ENCODE data around the gene ARHGAP15.

ARHGAP15 gene

DNA sequence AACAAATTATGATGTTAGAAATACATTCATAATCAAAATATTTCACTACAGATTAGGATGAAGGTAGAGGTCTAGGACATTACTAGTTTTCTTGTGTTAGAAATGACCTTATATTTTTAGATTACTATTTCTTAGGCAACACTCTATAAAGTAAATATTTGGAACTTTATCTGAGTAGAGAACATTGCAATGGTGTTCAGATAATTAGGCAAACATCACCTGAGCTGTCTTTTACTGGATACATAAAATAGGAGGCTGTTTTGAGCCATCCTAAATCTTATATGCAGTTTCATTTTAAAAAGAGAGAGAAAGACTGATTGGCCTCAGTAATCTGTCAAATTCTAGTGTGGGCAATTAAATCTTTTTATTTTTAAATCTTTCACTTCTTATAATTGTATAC, 304.6 kb downstream of the ARHGAP15 start:
- no peak overlapping the region for H3K14ac ChIP-seq (ENCODE audit: low read length)
- H3K23ac ChIP-seq (ENCODE audit: low read length), result no peak overlapping the region
- no peak overlapping the region for H3K27ac ChIP-seq (ENCODE audit: low read depth, low read length)
- H3K4ac ChIP-seq (ENCODE audit: low read depth, low read length), result no peak overlapping the region
- H2BK12ac ChIP-seq (ENCODE audit: low read length), result no peak overlapping the region
- H4K12ac ChIP-seq (ENCODE audit: low read depth, low read length), result no peak overlapping the region
- H3K9ac ChIP-seq (ENCODE audit: low read length), result no peak overlapping the region
- H3K4me3 ChIP-seq (ENCODE audit: low read depth, low read length), result no peak overlapping the region
- H3K9me3 ChIP-seq (ENCODE audit: insufficient read depth, low read depth, low read length), result no peaks in the 10 kb centered on the region
- H3K4me1 ChIP-seq (ENCODE audit: control insufficient read depth in 1 of 2, insufficient read depth in 2 of 2, low read length in 2 of 2), result no peaks in the 10 kb centered on the region
- no peak overlapping the region for H2BK5ac ChIP-seq (ENCODE audit: low read depth, low read length, poor library complexity)
- no peak overlapping the region for H2BK120ac ChIP-seq (ENCODE audit: insufficient read depth, low read length, poor library complexity)
- H2AFZ ChIP-seq (ENCODE audit: insufficient read depth, low read length, poor library complexity), result no peak overlapping the region
- H3K79me1 ChIP-seq (ENCODE audit: low read length), result no peaks in the 10 kb centered on the region
- H4K91ac ChIP-seq (ENCODE audit: low read depth, low read length), result no peak overlapping the region
- no peak overlapping the region for H4K8ac ChIP-seq (ENCODE audit: low read depth, low read length)
- H3K36me3 ChIP-seq (ENCODE audit: control insufficient read depth in 1 of 2, insufficient read depth in 2 of 2, low read length in 2 of 2), result no peaks in the 10 kb centered on the region
- no peaks in the 10 kb centered on the region for H3K79me2 ChIP-seq (ENCODE audit: control insufficient read depth, insufficient read depth, low read length, poor library complexity)
- H3K4me2 ChIP-seq (ENCODE audit: low read length), result no peak overlapping the region
- DNase-seq, result no peak
- no peak overlapping the region for H3K18ac ChIP-seq (ENCODE audit: low read length)
- no peaks in the 10 kb centered on the region for H3K27me3 ChIP-seq (ENCODE audit: insufficient read depth, low read length)
- no peak overlapping the region for H2AK5ac ChIP-seq (ENCODE audit: low read length)

DNA sequence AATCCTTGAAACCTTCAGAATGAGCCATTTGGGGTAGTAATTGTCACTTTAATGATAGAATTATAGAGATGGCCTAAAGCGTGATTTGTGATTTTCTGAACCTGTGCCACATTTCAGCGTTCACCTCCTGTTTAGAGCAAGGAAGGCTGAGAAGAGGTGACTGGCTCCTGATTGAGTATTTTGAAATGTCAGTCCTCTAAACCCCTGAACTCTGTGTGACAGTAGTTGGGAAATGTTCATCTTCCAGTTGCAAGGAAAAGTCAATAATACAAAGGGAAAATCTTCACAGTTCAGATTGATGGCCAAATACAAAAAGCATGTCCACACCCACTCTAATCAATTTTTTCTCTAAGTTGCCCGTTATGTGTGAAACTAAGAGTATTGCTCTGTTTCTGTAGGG, 305.2 kb downstream of the ARHGAP15 start:
- no peak overlapping the region for H3K9ac ChIP-seq (ENCODE audit: low read length)
- DNase-seq, result no peak
- WGBS (ENCODE audit: extremely low coverage, insufficient coverage, insufficient read length), result no CpG with 5 or more reads among the region's 3 CpGs

DNA sequence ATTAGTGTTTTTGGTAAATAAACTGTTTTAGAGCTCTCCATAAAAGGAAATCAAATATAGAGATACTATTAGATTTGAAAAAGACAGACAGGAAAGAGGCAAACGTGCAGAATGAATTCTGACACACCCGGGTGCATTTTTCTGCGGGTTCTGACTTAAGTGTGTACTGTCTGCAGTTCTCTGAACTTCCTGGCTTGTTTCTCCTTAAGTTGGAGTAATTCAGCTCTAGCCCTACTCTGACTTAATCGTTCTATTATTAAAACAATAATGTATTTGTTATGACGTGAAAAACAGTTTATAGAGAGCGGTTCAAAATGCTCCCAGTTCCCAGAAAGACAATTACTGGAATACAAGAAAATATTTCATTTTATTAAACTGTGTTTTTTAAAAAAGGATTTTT, 305.9 kb downstream of the ARHGAP15 start:
- Histone ChIP-seq H3K79me2 (ENCODE audit: control insufficient read depth, insufficient read depth, low read length, poor library complexity) (no peaks in the 10 kb centered on the region), H3K4me2 (ENCODE audit: low read length) (no peak overlapping the region), H2AK5ac (ENCODE audit: low read length) (no peak overlapping the region), H3K4me3 (ENCODE audit: low read depth, low read length) (no peak overlapping the region), H3K9ac (ENCODE audit: low read length) (no peak overlapping the region), H2BK120ac (ENCODE audit: insufficient read depth, low read length, poor library complexity) (no peak overlapping the region), H2AFZ (ENCODE audit: insufficient read depth, low read length, poor library complexity) (no peak overlapping the region), H3K27ac (ENCODE audit: low read depth, low read length) (no peak overlapping the region), H4K12ac (ENCODE audit: low read depth, low read length) (no peak overlapping the region), H3K14ac (ENCODE audit: low read length) (no peak overlapping the region), H3K23ac (ENCODE audit: low read length) (no peak overlapping the region), H3K9me3 (ENCODE audit: insufficient read depth, low read depth, low read length) (no peaks in the 10 kb centered on the region), H2BK12ac (ENCODE audit: low read length) (no peak overlapping the region), H4K8ac (ENCODE audit: low read depth, low read length) (no peak overlapping the region), H2BK5ac (ENCODE audit: low read depth, low read length, poor library complexity) (no peak overlapping the region), H3K18ac (ENCODE audit: low read length) (no peak overlapping the region), H3K27me3 (ENCODE audit: insufficient read depth, low read length) (no peaks in the 10 kb centered on the region), H4K91ac (ENCODE audit: low read depth, low read length) (no peak overlapping the region), H3K36me3 (ENCODE audit: control insufficient read depth in 1 of 2, insufficient read depth in 2 of 2, low read length in 2 of 2) (no peaks in the 10 kb centered on the region), H3K79me1 (ENCODE audit: low read length) (no peaks in the 10 kb centered on the region), H3K4ac (ENCODE audit: low read depth, low read length) (no peak overlapping the region), H3K4me1 (ENCODE audit: control insufficient read depth in 1 of 2, insufficient read depth in 2 of 2, low read length in 2 of 2) (no peaks in the 10 kb centered on the region)
- WGBS (ENCODE audit: extremely low coverage, insufficient coverage, insufficient read length), result no CpG with 5 or more reads among the region's 6 CpGs
- no peak for DNase-seq

More for the DNA sequence above, 305.2 kb downstream of the ARHGAP15 start:
- H3K4me1 ChIP-seq (ENCODE audit: control insufficient read depth in 1 of 2, insufficient read depth in 2 of 2, low read length in 2 of 2), result no peaks in the 10 kb centered on the region
- no peak overlapping the region for H3K27ac ChIP-seq (ENCODE audit: low read depth, low read length)
- H4K12ac ChIP-seq (ENCODE audit: low read depth, low read length), result no peak overlapping the region
- H2BK5ac ChIP-seq (ENCODE audit: low read depth, low read length, poor library complexity), result no peak overlapping the region
- no peak overlapping the region for H3K4me2 ChIP-seq (ENCODE audit: low read length)
- H4K8ac ChIP-seq (ENCODE audit: low read depth, low read length), result no peak overlapping the region
- H2BK120ac ChIP-seq (ENCODE audit: insufficient read depth, low read length, poor library complexity), result no peak overlapping the region
- no peak overlapping the region for H3K4me3 ChIP-seq (ENCODE audit: low read depth, low read length)
- H3K14ac ChIP-seq (ENCODE audit: low read length), result no peak overlapping the region
- H3K79me2 ChIP-seq (ENCODE audit: control insufficient read depth, insufficient read depth, low read length, poor library complexity), result no peaks in the 10 kb centered on the region
- H3K79me1 ChIP-seq (ENCODE audit: low read length), result no peaks in the 10 kb centered on the region
- H2AK5ac ChIP-seq (ENCODE audit: low read length), result no peak overlapping the region
- H3K27me3 ChIP-seq (ENCODE audit: insufficient read depth, low read length), result no peaks in the 10 kb centered on the region
- no peaks in the 10 kb centered on the region for H3K36me3 ChIP-seq (ENCODE audit: control insufficient read depth in 1 of 2, insufficient read depth in 2 of 2, low read length in 2 of 2)
- H2AFZ ChIP-seq (ENCODE audit: insufficient read depth, low read length, poor library complexity), result no peak overlapping the region
- H2BK12ac ChIP-seq (ENCODE audit: low read length), result no peak overlapping the region
- H3K9me3 ChIP-seq (ENCODE audit: insufficient read depth, low read depth, low read length), result no peaks in the 10 kb centered on the region
- H3K18ac ChIP-seq (ENCODE audit: low read length), result no peak overlapping the region
- H3K23ac ChIP-seq (ENCODE audit: low read length), result no peak overlapping the region
- no peak overlapping the region for H3K4ac ChIP-seq (ENCODE audit: low read depth, low read length)
- H4K91ac ChIP-seq (ENCODE audit: low read depth, low read length), result no peak overlapping the region

DNA sequence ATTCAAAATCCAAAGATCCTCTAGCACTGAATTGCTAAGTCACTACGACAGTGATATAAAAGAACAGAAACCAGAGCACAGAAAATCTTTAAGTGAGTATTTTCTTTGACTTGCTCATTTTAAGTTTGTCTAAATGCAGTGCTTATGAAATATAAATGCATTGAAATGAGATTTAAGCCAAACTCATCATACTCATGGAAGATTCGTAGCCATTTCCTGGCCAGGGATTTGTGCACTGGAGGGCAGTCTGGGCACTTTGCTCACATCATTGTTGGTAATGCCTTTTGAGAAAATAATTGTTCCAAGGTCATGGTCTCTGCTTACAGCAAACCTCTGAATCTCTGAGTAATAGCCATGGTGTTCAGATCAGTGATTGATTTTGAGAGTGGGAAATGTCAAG, 307.7 kb downstream of the ARHGAP15 start:
- Histone ChIP-seq H3K4me1 (ENCODE audit: control insufficient read depth in 1 of 2, insufficient read depth in 2 of 2, low read length in 2 of 2) (no peaks in the 10 kb centered on the region), H3K9ac (ENCODE audit: low read length) (no peak overlapping the region), H3K14ac (ENCODE audit: low read length) (no peak overlapping the region), H3K27me3 (ENCODE audit: insufficient read depth, low read length) (no peaks in the 10 kb centered on the region), H3K4me2 (ENCODE audit: low read length) (no peak overlapping the region), H4K8ac (ENCODE audit: low read depth, low read length) (no peak overlapping the region), H4K12ac (ENCODE audit: low read depth, low read length) (no peak overlapping the region), H3K18ac (ENCODE audit: low read length) (no peak overlapping the region), H3K79me1 (ENCODE audit: low read length) (no peaks in the 10 kb centered on the region), H2AFZ (ENCODE audit: insufficient read depth, low read length, poor library complexity) (no peak overlapping the region), H3K9me3 (ENCODE audit: insufficient read depth, low read depth, low read length) (no peaks in the 10 kb centered on the region), H3K36me3 (ENCODE audit: control insufficient read depth in 1 of 2, insufficient read depth in 2 of 2, low read length in 2 of 2) (no peaks in the 10 kb centered on the region), H2BK120ac (ENCODE audit: insufficient read depth, low read length, poor library complexity) (no peak overlapping the region), H3K23ac (ENCODE audit: low read length) (no peak overlapping the region), H3K27ac (ENCODE audit: low read depth, low read length) (no peak overlapping the region), H3K4ac (ENCODE audit: low read depth, low read length) (no peak overlapping the region), H2BK5ac (ENCODE audit: low read depth, low read length, poor library complexity) (no peak overlapping the region), H3K4me3 (ENCODE audit: low read depth, low read length) (no peak overlapping the region), H2BK12ac (ENCODE audit: low read length) (no peak overlapping the region), H3K79me2 (ENCODE audit: control insufficient read depth, insufficient read depth, low read length, poor library complexity) (no peaks in the 10 kb centered on the region), H2AK5ac (ENCODE audit: low read length) (no peak overlapping the region), H4K91ac (ENCODE audit: low read depth, low read length) (no peak overlapping the region)
- WGBS (ENCODE audit: extremely low coverage, insufficient coverage, insufficient read length), result no CpG with 5 or more reads among the region's 2 CpGs
- no peak for DNase-seq

All from trophoblast cell (in vitro differentiated cells and primary cell).